Astrocyte of the cerebellum (primary cell): ENCODE measurements around the gene CAPN3.
A peak's percentile ranks its signal among the peaks of the same experiment; 100 is the strongest.

ENCODE experiments used
- DNase-seq: peaks from one replicate; pipeline ENCODE4 v3.0.0-alpha.2; 2011; ENCODE audit warnings: low read depth
- H3K4me3 ChIP-seq: 2 replicates; pipeline ENCODE4 v1.5.1; 2011; ENCODE audit warnings: mild to moderate bottlenecking, low read depth, low read length, moderate library complexity
- in situ Hi-C: cut with HindIII; loops from 2 replicates; pipeline ENCODE4 v1.10.0; 2017; ENCODE audit warnings: low sequenced_read_pairs
- TF ChIP-seq, protein P1 (sequence below): IDR thresholded peaks from 2 replicates; pipeline ENCODE4 v1.5.1; 2012; ENCODE audit warnings: low read length, low read depth, moderate library complexity, mild to moderate bottlenecking; ENCODE audit errors: missing control alignments

CAPN3 gene

DNA sequence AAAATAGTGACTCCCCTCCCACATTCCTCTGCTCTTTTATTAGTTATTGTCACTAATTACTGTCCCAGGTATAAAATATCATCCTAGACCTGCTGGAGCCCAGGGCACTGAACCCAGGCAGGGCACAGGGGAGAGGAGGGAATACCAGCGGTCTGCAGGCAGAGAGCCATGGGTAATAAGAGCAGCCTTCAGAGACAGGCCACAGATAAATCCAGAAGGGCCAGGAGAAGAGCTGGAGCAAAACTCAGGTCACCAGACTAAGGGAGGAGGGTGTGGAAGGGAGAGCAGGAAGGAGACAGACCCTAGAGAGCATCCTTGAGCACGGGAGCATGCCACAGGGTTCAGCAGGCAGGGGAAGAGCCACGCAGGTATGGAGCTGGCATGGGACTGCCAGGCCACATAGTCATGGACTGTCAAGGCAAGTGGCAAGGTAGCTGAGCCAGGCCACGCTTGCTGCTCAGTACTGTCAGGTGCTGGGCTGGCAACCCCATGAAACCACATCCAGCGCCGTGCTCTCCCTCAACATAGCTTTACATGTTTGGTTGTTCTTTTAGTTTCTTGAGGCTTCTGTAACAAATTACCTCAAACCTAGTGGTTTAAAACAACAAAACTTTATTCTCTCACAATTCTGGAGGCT, 15.6 kb upstream of the CAPN3 start:
- in situ Hi-C loops: no loop called here
- TF ChIP-seq, protein P1, sequence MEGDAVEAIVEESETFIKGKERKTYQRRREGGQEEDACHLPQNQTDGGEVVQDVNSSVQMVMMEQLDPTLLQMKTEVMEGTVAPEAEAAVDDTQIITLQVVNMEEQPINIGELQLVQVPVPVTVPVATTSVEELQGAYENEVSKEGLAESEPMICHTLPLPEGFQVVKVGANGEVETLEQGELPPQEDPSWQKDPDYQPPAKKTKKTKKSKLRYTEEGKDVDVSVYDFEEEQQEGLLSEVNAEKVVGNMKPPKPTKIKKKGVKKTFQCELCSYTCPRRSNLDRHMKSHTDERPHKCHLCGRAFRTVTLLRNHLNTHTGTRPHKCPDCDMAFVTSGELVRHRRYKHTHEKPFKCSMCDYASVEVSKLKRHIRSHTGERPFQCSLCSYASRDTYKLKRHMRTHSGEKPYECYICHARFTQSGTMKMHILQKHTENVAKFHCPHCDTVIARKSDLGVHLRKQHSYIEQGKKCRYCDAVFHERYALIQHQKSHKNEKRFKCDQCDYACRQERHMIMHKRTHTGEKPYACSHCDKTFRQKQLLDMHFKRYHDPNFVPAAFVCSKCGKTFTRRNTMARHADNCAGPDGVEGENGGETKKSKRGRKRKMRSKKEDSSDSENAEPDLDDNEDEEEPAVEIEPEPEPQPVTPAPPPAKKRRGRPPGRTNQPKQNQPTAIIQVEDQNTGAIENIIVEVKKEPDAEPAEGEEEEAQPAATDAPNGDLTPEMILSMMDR: no peak
- H3K4me3 ChIP-seq: no peak overlapping the region
- DNase-seq: no peak

DNA sequence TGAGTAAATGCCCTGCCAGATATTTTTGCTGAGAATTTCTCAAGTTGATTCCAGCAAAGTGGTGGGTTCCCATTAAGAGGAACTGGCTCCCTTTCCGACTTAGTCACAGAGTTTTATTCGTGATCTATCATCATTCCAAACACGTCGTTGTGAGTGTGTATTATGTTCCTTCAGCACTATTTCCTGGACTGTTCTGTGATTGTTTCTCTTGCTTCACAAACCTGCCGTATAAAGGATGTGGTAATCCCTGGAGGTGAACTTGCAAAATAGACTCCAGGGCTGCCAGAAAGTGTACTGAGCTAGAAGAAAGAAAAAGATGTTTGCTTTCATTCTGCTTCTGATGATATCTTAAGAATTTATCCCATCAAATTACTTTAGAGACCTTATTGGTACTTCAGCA, 14.5 kb upstream of the CAPN3 start:
- no peak overlapping the region for H3K4me3 ChIP-seq
- TF ChIP-seq, protein P1: no peak
- in situ Hi-C loops: no loop called here
- DNase-seq: peak; percentile 16

DNA sequence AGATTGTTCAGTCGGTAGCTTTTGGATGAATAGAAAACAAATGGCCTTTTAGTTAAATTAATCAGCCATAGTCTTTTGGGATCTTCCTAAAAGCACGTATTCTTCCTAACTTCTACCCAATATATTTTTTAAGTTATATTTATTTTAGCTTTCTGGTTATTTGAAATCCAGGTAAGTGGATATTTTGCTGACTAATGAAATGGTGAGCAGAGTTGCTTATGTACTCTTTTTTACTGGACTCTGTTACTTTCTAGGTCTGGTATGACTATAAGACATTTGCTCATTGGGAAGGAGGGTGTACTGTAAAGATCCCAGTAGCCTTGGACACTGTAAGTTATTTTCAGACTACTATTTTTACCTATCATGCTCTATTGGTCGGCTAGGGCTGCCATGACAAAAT, 13.8 kb upstream of the CAPN3 start:
- in situ Hi-C loops: no loop called here
- TF ChIP-seq, protein P1: no peak
- no peak overlapping the region for H3K4me3 ChIP-seq
- no peak for DNase-seq

DNA sequence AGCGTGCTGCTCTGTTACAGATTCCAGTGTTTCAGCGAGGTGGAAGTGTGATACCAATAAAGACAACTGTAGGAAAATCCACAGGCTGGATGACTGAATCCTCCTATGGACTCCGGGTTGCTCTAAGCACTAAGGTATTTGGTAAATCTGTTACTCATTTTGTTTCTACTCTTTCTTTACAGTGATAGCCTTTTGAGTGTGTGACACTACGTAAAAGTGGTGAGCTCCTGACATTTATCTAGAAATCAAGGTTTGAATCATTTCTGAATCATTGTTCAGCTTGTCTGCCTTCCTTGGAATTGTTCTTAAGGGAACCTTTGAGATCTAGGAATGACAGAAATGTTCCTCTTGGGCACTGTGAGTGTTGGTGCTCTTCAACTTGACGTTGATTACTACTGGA, 11.2 kb upstream of the CAPN3 start:
- in situ Hi-C loops: no loop called here
- TF ChIP-seq, protein P1: no peak
- no peak for DNase-seq
- no peak overlapping the region for H3K4me3 ChIP-seq

DNA sequence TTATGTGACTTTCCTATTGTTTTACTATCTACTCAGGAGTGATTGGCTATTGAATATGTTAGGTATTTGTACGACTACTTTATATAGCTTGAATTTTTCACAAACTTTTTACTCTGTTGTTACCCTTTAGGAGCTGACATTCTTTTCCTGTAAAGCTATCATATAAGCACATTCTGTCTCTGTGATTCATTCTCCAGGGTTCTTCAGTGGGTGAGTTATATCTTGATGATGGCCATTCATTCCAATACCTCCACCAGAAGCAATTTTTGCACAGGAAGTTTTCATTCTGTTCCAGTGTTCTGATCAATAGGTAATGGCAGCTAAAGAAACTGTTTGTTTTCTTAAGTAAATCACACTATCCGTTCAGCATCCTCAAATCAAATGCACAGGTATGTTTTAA, 10.1 kb upstream of the CAPN3 start:
- TF ChIP-seq, protein P1: no peak
- H3K4me3 ChIP-seq: no peak overlapping the region
- in situ Hi-C loops: no loop called here
- no peak for DNase-seq

DNA sequence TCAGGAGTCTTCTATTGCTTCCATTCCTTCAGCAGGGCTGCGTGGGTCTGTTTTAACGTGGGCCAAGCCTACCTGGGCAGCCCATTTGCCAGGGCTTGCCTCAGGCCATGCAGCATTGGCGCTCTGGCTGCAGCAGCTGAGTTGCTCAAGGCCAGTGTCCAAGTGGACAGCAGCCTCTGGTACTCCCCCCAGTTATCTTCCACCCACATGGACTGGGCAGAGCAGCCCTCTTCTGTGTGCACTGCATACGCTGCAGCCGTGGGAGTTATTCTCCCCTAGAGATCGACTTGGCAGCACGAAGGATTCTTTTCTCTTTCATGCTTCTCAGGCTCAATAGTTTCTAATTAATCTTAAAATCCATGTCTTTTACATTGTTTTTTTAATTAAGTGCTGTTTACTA, 6.9 kb upstream of the CAPN3 start:
- no peak overlapping the region for H3K4me3 ChIP-seq
- no peak for DNase-seq
- TF ChIP-seq, protein P1: no peak
- in situ Hi-C loops: no loop called here

DNA sequence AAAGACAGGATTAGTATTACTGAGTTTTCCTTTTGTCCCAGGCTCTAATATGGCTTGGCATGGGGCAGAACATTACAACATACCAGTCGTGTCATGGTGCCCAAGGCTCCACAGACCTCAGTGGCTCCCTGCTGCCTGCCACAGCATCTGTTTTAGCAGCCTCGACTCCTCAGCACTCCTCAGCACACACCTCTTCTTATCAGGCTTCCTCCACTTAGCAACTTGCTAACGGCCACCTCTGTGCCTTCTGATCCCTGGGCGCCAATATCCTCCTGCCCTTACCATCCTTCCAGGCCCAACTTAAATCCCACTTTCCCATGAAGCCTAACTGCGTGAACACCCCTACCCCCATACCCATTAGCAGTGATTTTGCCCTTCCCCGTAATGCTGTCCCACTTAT, 6.2 kb upstream of the CAPN3 start:
- no peak for DNase-seq
- no peak overlapping the region for H3K4me3 ChIP-seq
- TF ChIP-seq, protein P1: no peak
- in situ Hi-C loops: no loop called here
